ENCODE results near the gene MMP21.
A peak's percentile ranks its signal among the peaks of the same experiment; 100 is the strongest.

MMP21 gene

GRCh38 chr10:125762692-125763648 is 12.7 kb downstream of the MMP21 start:
- DNase-seq: no peak

- DNase-seq: no peak
Measured at GRCh38 chr10:125761961-125762360, 13.7 kb downstream of the MMP21 start.

- no peak for DNase-seq
Measured at GRCh38 chr10:125757742-125758141, 17.9 kb downstream of the MMP21 start.

GRCh38 chr10:125756853-125757487 is 18.7 kb downstream of the MMP21 start:
- no peak for DNase-seq

GRCh38 chr10:125756196-125756595 is 19.4 kb downstream of the MMP21 start:
- DNase-seq: no peak

- DNase-seq: no peak
Measured at GRCh38 chr10:125747417-125747816, 28.2 kb downstream of the MMP21 start.

GRCh38 chr10:125744909-125745308 is 30.7 kb downstream of the MMP21 start:
- no peak for DNase-seq

- no peak for DNase-seq
Measured at GRCh38 chr10:125742465-125742864, 33.2 kb downstream of the MMP21 start.

- DNase-seq: no peak
Measured at GRCh38 chr10:125739994-125740679, 35.5 kb downstream of the MMP21 start.

GRCh38 chr10:125738206-125738605 is 37.4 kb downstream of the MMP21 start:
- DNase-seq: no peak

GRCh38 chr10:125734823-125735222 is 40.8 kb downstream of the MMP21 start:
- DNase-seq: no peak

GRCh38 chr10:125734148-125734547 is 41.5 kb downstream of the MMP21 start:
- no peak for DNase-seq

GRCh38 chr10:125727436-125727835 is 48.2 kb downstream of the MMP21 start:
- no peak for DNase-seq

- no peak for DNase-seq
Measured at GRCh38 chr10:125726914-125727313, 48.7 kb downstream of the MMP21 start.

- no peak for DNase-seq
Measured at GRCh38 chr10:125722811-125723210, 52.8 kb downstream of the MMP21 start.

- DNase-seq: no peak
Measured at GRCh38 chr10:125721035-125721434, 54.6 kb downstream of the MMP21 start.

GRCh38 chr10:125720002-125720382 is 55.6 kb downstream of the MMP21 start:
- no peak for DNase-seq

GRCh38 chr10:125719173-125720001 is 56.2 kb downstream of the MMP21 start, which contains the start of gene EDRF1:
Gene EDRF1 (plus strand): TSS chr10:125719709. CDS start chr10:125719808, 99 bp downstream.
- peak; percentile 94 to 98 (median 98) for DNase-seq
